SK-N-SH (cell line): ENCODE results near the gene OLFML2A. TPM values are rescaled to one million over a fixed set of nuclear protein-coding genes. Genes with fewer than 3 reads are reported as not detected.

Experiments used
- CTCF ChIA-PET: fragments of 300-600, 350-600 bp; formaldehyde crosslinking; extraction: SDS; loops from one replicate; lab custom pipeline; 2021; lab: Yijun Ruan, JAX
- POLR2A ChIA-PET: fragments of 350-600 bp; sonication (Branson Sonifier 250); formaldehyde crosslinking; extraction: SDS; loops from one replicate; lab custom pipeline; 2020; ENCODE audit warnings: antibody characterized with exemption, inconsistent platforms; lab: Yijun Ruan, JAX
- DNase-seq: peaks from one replicate; pipeline ENCODE4 v3.0.0; 2012
- H2AFZ ChIP-seq: fragments of 200-600 bp; sonication (generic); 2 replicates; pipeline ENCODE4 v1.8.1; 2016; ENCODE audit warnings: antibody characterized with exemption, mild to moderate bottlenecking, low read depth
- H3F3A ChIP-seq: fragments of 200-600 bp; sonication (generic); replicated peaks from 2 replicates; pipeline ENCODE3; 2016; ENCODE audit warnings: antibody characterized with exemption, mild to moderate bottlenecking; ENCODE audit not compliant: insufficient read depth
- H3K27ac ChIP-seq, 2 experiments: fragments of 200-500 bp in 1 of 2; fragments of 200-600 bp in 1 of 2; sonication (Bioruptor generic) in 1 of 2; sonication (generic), shearing (Covaris generic) in 1 of 2; 2 replicates each; pipeline versions ENCODE4 v1.5.1 to v1.6.1; 2014 to 2016; ENCODE audit warnings: low read depth in 2 of 2, inconsistent platforms in 1 of 2, low read length in 1 of 2, mild to moderate bottlenecking in 1 of 2, mixed read lengths in 1 of 2
- H3K27me3 ChIP-seq: fragments of 200-600 bp; sonication (generic), shearing (Covaris generic); 2 replicates; pipeline ENCODE4 v1.6.1; 2016; ENCODE audit warnings: mixed run types; ENCODE audit not compliant: insufficient read depth
- H3K36me3 ChIP-seq, 2 experiments: fragments of 200-500 bp in 1 of 2; fragments of 200-600 bp in 1 of 2; sonication (Bioruptor generic) in 1 of 2; sonication (generic) in 1 of 2; replicated peaks in 1 of 2; 2 replicates each; pipeline versions ENCODE3 to v1.5.1; 2014 to 2016; ENCODE audit warnings: low read length in 1 of 2, mild to moderate bottlenecking in 1 of 2; ENCODE audit not compliant: insufficient read depth in 2 of 2, control insufficient read depth in 1 of 2
- H3K4me1 ChIP-seq, 2 experiments: fragments of 200-500 bp in 1 of 2; fragments of 200-600 bp in 1 of 2; sonication (Bioruptor generic) in 1 of 2; sonication (generic), shearing (Covaris generic) in 1 of 2; 2 replicates each; pipeline versions ENCODE4 v1.5.1 to v1.6.1; 2014 to 2016; ENCODE audit warnings: low read depth in 1 of 2, low read length in 1 of 2, mixed run types in 1 of 2; ENCODE audit not compliant: insufficient read depth in 2 of 2, control insufficient read depth in 1 of 2
- H3K4me2 ChIP-seq: fragments of 200-600 bp; sonication (generic), shearing (Covaris generic); 2 replicates; pipeline ENCODE4 v1.6.1; 2017; ENCODE audit warnings: mixed run types
- H3K4me3 ChIP-seq, 2 experiments: fragments of 200-500 bp in 1 of 2; fragments of 200-600 bp in 1 of 2; sonication (Bioruptor generic) in 1 of 2; sonication (generic), shearing (Covaris generic) in 1 of 2; 2 replicates each; pipeline versions ENCODE4 v1.5.1 to v1.8.1; 2014 to 2016; ENCODE audit warnings: low read depth in 2 of 2, inconsistent platforms in 1 of 2, low read length in 1 of 2, mild to moderate bottlenecking in 1 of 2, mixed read lengths in 1 of 2, moderate library complexity in 1 of 2
- H3K79me2 ChIP-seq: fragments of 200-600 bp; sonication (generic); 2 replicates; pipeline ENCODE4 v1.8.1; 2017; ENCODE audit warnings: mild to moderate bottlenecking; ENCODE audit not compliant: insufficient read depth
- H3K9ac ChIP-seq: fragments of 200-600 bp; sonication (generic); 2 replicates; pipeline ENCODE4 v1.6.1; 2017; ENCODE audit warnings: mixed run types
- H3K9me2 ChIP-seq: fragments of 200-600 bp; sonication (generic); 2 replicates; pipeline ENCODE4 v1.6.1; 2017; ENCODE audit warnings: mixed run types
- H3K9me3 ChIP-seq: fragments of 200-600 bp; sonication (generic); 2 replicates; pipeline ENCODE4 v1.6.1; 2017; ENCODE audit warnings: mixed run types, mild to moderate bottlenecking, moderate library complexity
- H4K20me1 ChIP-seq: fragments of 200-600 bp; sonication (generic); 2 replicates; pipeline ENCODE4 v1.6.1; 2017; ENCODE audit warnings: mild to moderate bottlenecking, mixed run types; ENCODE audit not compliant: insufficient read depth
- FOSL2 ChIP-seq: IDR thresholded peaks from 2 replicates; pipeline ENCODE4 v1.4.0; 2012; ENCODE audit warnings: low read depth, mild to moderate bottlenecking, moderate library complexity, borderline replicate concordance
- MEF2A ChIP-seq: IDR thresholded peaks from 2 replicates; pipeline ENCODE4 v1.4.0; 2012; ENCODE audit warnings: low read depth, borderline replicate concordance
- NFIC ChIP-seq: IDR thresholded peaks from 2 replicates; pipeline ENCODE4 v1.4.0; 2012; ENCODE audit warnings: borderline replicate concordance
- RCOR1 ChIP-seq: fragments of 150-350 bp; IDR thresholded peaks from 2 replicates; pipeline ENCODE4 v1.6.1; 2017; ENCODE audit warnings: antibody characterized with exemption, low read length
- TCF12 ChIP-seq: IDR thresholded peaks from 2 replicates; pipeline ENCODE4 v1.4.0; 2012
- TEAD4 ChIP-seq: IDR thresholded peaks from 2 replicates; pipeline ENCODE4 v1.4.0; 2012; ENCODE audit warnings: mild to moderate bottlenecking, borderline replicate concordance; ENCODE audit not compliant: insufficient read depth
- YY1 ChIP-seq: IDR thresholded peaks from 2 replicates; pipeline ENCODE4 v1.4.0; 2012; ENCODE audit warnings: low read depth, mild to moderate bottlenecking
- WGBS: methylation state at CpG from one replicate; pipeline ENCODE4 v1.1.6; 2017; ENCODE audit warnings: low lambda C conversion rate; 5-methylcytosine and 5-hydroxymethylcytosine counted together
- polyA plus RNA-seq, 3 experiments: library from polyadenylated mRNA; depleted of rRNA; stranded (reverse); fragments of >200 nt; gene quantifications; 2 replicates each; pipeline ENCODE4 v1.2.3, GENCODE V29; 2012
- TF ChIP-seq, protein P1 (sequence below): fragments of 200-600 bp; sonication (generic); IDR thresholded peaks from 2 replicates; pipeline ENCODE4 v1.6.1; 2017; ENCODE audit warnings: antibody characterized with exemption, mild to moderate bottlenecking, moderate library complexity
- TF ChIP-seq, protein P2 (sequence below): IDR thresholded peaks from 2 replicates; pipeline ENCODE4; 2012

OLFML2A gene
- polyA plus RNA-seq, 1 of the 3 experiments (the other 2 are of a cell fraction): 7.7 TPM

DNA sequence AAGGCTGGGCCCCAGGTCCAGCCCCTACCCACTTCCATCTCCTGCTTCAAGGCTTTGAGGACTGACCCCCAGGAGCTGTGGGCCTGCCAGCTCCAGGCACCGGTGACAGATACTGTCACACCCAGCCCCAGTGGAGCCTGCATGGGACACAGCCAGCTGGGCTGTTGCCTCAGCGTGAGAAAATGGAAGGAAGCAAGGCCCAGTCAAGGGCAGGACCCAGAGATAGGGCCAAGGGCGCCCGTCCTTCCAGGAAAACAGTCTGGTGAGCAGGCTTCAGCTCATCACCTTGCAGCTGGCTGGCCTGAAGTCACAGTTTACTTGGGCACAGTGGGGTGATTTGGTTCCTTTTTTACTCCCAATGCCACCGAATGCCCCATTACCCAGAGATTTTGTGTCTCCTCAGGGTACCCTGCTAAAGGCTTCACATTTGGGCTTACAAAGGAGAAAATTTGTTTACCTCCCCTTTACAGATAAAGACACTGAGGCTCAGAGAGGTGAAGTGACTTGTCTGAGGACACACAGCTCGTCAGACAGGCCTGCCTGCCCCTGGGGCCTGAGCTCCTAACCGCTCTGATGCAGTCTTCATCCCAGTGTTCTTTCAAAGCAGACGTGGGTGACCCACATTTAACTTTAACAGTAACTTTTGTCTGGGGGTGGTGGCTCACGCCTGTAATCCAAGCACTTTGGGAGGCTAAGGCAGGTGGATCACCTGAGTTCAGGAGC, 54.9 kb downstream of the OLFML2A start (continued):
- TF ChIP-seq, protein P1, sequence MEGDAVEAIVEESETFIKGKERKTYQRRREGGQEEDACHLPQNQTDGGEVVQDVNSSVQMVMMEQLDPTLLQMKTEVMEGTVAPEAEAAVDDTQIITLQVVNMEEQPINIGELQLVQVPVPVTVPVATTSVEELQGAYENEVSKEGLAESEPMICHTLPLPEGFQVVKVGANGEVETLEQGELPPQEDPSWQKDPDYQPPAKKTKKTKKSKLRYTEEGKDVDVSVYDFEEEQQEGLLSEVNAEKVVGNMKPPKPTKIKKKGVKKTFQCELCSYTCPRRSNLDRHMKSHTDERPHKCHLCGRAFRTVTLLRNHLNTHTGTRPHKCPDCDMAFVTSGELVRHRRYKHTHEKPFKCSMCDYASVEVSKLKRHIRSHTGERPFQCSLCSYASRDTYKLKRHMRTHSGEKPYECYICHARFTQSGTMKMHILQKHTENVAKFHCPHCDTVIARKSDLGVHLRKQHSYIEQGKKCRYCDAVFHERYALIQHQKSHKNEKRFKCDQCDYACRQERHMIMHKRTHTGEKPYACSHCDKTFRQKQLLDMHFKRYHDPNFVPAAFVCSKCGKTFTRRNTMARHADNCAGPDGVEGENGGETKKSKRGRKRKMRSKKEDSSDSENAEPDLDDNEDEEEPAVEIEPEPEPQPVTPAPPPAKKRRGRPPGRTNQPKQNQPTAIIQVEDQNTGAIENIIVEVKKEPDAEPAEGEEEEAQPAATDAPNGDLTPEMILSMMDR: no peak
- TF ChIP-seq TEAD4: no peak
- TF ChIP-seq, protein P2, sequence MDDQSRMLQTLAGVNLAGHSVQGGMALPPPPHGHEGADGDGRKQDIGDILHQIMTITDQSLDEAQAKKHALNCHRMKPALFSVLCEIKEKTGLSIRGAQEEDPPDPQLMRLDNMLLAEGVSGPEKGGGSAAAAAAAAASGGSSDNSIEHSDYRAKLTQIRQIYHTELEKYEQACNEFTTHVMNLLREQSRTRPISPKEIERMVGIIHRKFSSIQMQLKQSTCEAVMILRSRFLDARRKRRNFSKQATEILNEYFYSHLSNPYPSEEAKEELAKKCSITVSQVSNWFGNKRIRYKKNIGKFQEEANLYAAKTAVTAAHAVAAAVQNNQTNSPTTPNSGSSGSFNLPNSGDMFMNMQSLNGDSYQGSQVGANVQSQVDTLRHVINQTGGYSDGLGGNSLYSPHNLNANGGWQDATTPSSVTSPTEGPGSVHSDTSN: no peak
- no peak for TF ChIP-seq YY1
- TF ChIP-seq, all 33 proteins: peak for 0

DNA sequence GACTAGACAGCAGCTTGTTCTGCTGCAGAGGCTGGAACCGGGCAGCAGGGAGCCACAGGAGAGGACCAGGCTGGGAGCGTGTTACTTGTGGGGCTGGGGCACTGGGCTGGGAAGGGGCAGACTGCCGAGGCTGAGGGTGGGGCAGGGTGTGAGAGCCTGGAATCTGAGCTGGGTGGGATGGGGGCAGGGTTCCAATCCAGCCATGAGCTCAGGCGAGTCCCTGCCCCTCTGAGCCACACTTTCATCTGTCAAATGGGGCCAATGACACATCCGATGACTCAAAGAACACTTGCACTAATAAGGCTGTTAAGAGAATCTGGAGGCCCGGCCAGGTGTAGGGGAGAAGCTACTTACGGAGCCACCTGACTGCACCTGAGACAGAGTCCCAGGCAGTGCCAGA, 57.7 kb downstream of the OLFML2A start:
- Histone ChIP-seq H3K9ac (no peak overlapping the region), H3K79me2 (no peaks in the 10 kb centered on the region), H3F3A (peaks cover 25% of the 10 kb centered on the region), H3K9me3 (no peaks in the 10 kb centered on the region), H4K20me1 (no peaks in the 10 kb centered on the region), H3K9me2 (no peaks in the 10 kb centered on the region), H3K27me3 (no peaks in the 10 kb centered on the region), H3K4me2 (peak overlapping the region; percentile 68), H3K36me3 (no peaks in the 10 kb centered on the region), H3K4me3 (no peak overlapping the region), H3K4me1 (peaks cover 14 to 24% of the 10 kb centered on the region in 2 experiments; a peak in 3 of 4 replicates), H3K27ac (peak overlapping the region in 1 of 2 experiments; percentile 27; a peak in 1 of 4 replicates), H2AFZ (no peak overlapping the region)
- WGBS: 60% methylated on average over 5 of the region's 7 CpGs
- POLR2A ChIA-PET: interaction anchor here (0.6 kb wide), 1 partner anchor 17 kb away, joined by 4 read pairs; no protein-coding TSS in a partner anchor
- peak; percentile 31; the same call in 1 of the 2 replicates for TF ChIP-seq NFIC
- TF ChIP-seq MEF2A: no peak
- TF ChIP-seq TCF12: peak; percentile 27; the same call in 1 of the 2 replicates
- TF ChIP-seq FOSL2: peak; percentile 48; the same call in 1 of the 2 replicates
- TF ChIP-seq, protein P2: peak; percentile 60
- no peak for TF ChIP-seq RCOR1
- CTCF ChIA-PET: interaction anchor here (0.9 to 33.6 kb wide), 4 partner anchors 19 to 109 kb away, joined by 3 to 1436 read pairs (median 178); partner anchors contain the start of genes NR6A1, OLFML2A and WDR38
- DNase-seq: peak; percentile 36
